HCT116 (cell line): ENCODE measurements around the gene ZBTB17.

Source experiments
- EZH2 ChIP-seq: fragments of 200-600 bp; sonication (generic); IDR thresholded peaks from 2 replicates; pipeline ENCODE4 v1.6.1; 2017; ENCODE audit warnings: antibody characterized with exemption, mixed run types
- POLR2A ChIP-seq: IDR thresholded peaks from 2 replicates; pipeline ENCODE4 v1.7.0; 2011; ENCODE audit warnings: borderline replicate concordance; ENCODE audit not compliant: insufficient read depth, insufficient read length; ENCODE audit errors: extremely low read depth
- ZNF274 ChIP-seq: fragments of 200-500 bp; sonication (Bioruptor generic); IDR thresholded peaks from 2 replicates; pipeline ENCODE4 v1.6.1; 2014; ENCODE audit warnings: mild to moderate bottlenecking, low read depth, low read length, inconsistent platforms

DNA sequence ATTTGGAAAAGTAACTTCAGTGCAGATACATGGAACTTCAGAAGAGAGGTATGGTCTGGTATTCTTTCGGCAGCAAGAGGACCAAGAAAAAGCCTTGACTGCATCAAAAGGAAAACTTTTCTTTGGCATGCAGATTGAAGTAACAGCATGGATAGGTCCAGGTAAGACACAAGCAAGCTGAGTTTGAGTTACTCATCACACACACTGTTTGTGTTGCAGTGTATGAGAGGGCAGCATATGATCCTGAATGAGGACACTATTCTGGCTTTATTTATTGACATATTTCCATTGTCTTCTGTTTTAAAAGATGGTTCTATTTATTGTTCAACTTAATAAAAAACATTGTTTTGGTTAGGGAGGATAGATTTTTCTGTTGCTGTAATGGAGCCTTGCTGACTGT is 64.8 kb downstream of the ZBTB17 start:
- TF ChIP-seq ZNF274 = no peak
- TF ChIP-seq EZH2 = no peak
- no peak for TF ChIP-seq POLR2A
